C4-2B (cell line): ENCODE data around the gene LAP3.
"Not testable (repeated sequence)": the region's sequence is repeated elsewhere in the genome, so short reads cannot be mapped to it uniquely, and the experiment has no call there.

Source experiments
- H3K27ac ChIP-seq: fragments of 450-650 bp; 2 replicates; pipeline ENCODE4 v1.5.1; 2017
- CTCF ChIP-seq: fragments of 450-650 bp; conservative IDR thresholded peaks from 2 replicates; pipeline ENCODE4 v1.5.1; 2017; ENCODE audit warnings: mild to moderate bottlenecking
- ZFX ChIP-seq: fragments of 450-650 bp; IDR thresholded peaks from 2 replicates; pipeline ENCODE4 v1.6.1; 2017

The LAP3 gene

GRCh38 chr4:17576932-17577664 lies at the start of gene LAP3:
Gene LAP3 (plus strand): TSS chr4:17577198. CDS start chr4:17577466, 268 bp downstream.
- peak within 1 kb of the TSS; percentile 89 for H3K27ac ChIP-seq
- TF ChIP-seq ZFX, result no peak
- no peak for TF ChIP-seq CTCF

- TF ChIP-seq ZFX, result no peak
- TF ChIP-seq CTCF, result no peak
Observed at GRCh38 chr4:17528551-17529165, 48.3 kb upstream of the LAP3 start.

GRCh38 chr4:17531538-17532285 lies 45.3 kb upstream of the LAP3 start:
- TF ChIP-seq ZFX (no peak), CTCF (no peak)
- H3K27ac ChIP-seq, result no peak overlapping the region

More at GRCh38 chr4:17528551-17529165, 48.3 kb upstream of the LAP3 start:
- no peak overlapping the region for H3K27ac ChIP-seq

- H3K27ac ChIP-seq, result no peak overlapping the region
- TF ChIP-seq CTCF (no peak), ZFX (no peak)
Observed at GRCh38 chr4:17534705-17535104, 42.3 kb upstream of the LAP3 start.

GRCh38 chr4:17535242-17535641 lies 41.8 kb upstream of the LAP3 start:
- TF ChIP-seq CTCF (no peak), ZFX (no peak)
- no peak overlapping the region for H3K27ac ChIP-seq

- TF ChIP-seq ZFX (no peak), CTCF (no peak)
- no peak overlapping the region for H3K27ac ChIP-seq
Observed at GRCh38 chr4:17535906-17536305, 41.1 kb upstream of the LAP3 start.

GRCh38 chr4:17537060-17537459 lies 39.9 kb upstream of the LAP3 start:
- not testable (repeated sequence) for H3K27ac ChIP-seq
